Dendritic cell treated with granulocyte-macrophage colony-stimulating factor and Interleukin-4, amounts not matched to agents 40 ng/mL and 50 ng/mL, for 4 days (primary cell): ENCODE data around the gene FBXO42.
A peak's percentile ranks its signal among the peaks of the same experiment; 100 is the strongest.

ENCODE experiments used
- H3K27ac Mint-ChIP-seq: one replicate; pipeline ENCODE4 v1.8.0; 2022; ENCODE audit warnings: mild to moderate bottlenecking, mixed read lengths
- H3K27me3 Mint-ChIP-seq: one replicate; pipeline ENCODE4 v1.8.0; 2022; ENCODE audit warnings: mild to moderate bottlenecking, mixed read lengths
- H3K36me3 Mint-ChIP-seq: one replicate; pipeline ENCODE4 v1.8.0; 2022; ENCODE audit warnings: low read depth, mixed read lengths
- H3K4me1 Mint-ChIP-seq: one replicate; pipeline ENCODE4 v1.8.0; 2022; ENCODE audit warnings: low read depth, mixed read lengths
- H3K4me3 Mint-ChIP-seq: one replicate; pipeline ENCODE4 v1.8.0; 2022; ENCODE audit warnings: mild to moderate bottlenecking, moderate library complexity, mixed read lengths
- H3K9me3 Mint-ChIP-seq: one replicate; pipeline ENCODE4 v1.8.0; 2022; ENCODE audit warnings: mixed read lengths
- intact Hi-C: fragments of 100-400 bp; cut with micrococcal nuclease; formaldehyde crosslinking; loops from one replicate; pipeline ENCODE4 v1.15.0; 2022

Gene FBXO42

GRCh38 chr1:16243936-16244649, 108.2 kb downstream of the FBXO42 start:
- Mint-ChIP-seq H3K27ac (no peak overlapping the region), H3K27me3 (no peaks in the 10 kb centered on the region), H3K4me1 (peaks cover 9% of the 10 kb centered on the region), H3K9me3 (no peaks in the 10 kb centered on the region), H3K36me3 (peaks cover 30% of the 10 kb centered on the region), H3K4me3 (no peak overlapping the region)
- intact Hi-C loops: loop anchor here (2.0 to 5.0 kb wide), 3 partner anchors 37 to 165 kb away; no protein-coding TSS in a partner anchor

DNA sequence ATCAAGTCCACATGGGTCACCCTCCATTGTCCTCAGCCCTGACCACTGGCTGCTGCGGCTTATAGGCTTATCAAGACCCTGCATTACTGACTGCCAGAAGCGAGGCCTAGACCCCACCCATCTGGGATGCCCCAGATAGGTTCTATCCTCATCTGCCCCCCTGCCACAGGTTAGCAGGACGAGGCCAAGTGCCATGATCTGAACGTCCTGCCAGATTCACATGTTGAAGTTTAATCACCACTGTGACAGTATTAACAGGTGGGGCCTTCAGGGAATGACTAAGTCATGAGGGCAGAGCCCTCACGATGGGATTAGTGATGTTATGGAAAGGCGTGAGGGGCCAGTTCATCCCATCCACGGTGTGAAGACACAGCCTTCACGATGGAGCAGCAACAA, 109.1 kb downstream of the FBXO42 start:
- peaks cover 26% of the 10 kb centered on the region for H3K36me3 Mint-ChIP-seq
- no peak overlapping the region for H3K27ac Mint-ChIP-seq
- intact Hi-C loops: loop anchor here (5.0 kb wide), 1 partner anchor 56 kb away; no protein-coding TSS in a partner anchor

GRCh38 chr1:16242556-16243214, 109.6 kb downstream of the FBXO42 start:
- peaks cover 10% of the 10 kb centered on the region for H3K4me1 Mint-ChIP-seq
- H3K27ac Mint-ChIP-seq: no peak overlapping the region
- no peak overlapping the region for H3K4me3 Mint-ChIP-seq
- H3K36me3 Mint-ChIP-seq: peaks cover 21% of the 10 kb centered on the region
- H3K9me3 Mint-ChIP-seq: no peaks in the 10 kb centered on the region
- intact Hi-C loops: loop anchor here (5.0 kb wide), 1 partner anchor 55 kb away; no protein-coding TSS in a partner anchor
- H3K27me3 Mint-ChIP-seq: no peaks in the 10 kb centered on the region

More for the DNA sequence above, 109.1 kb downstream of the FBXO42 start:
- Mint-ChIP-seq H3K9me3 (no peaks in the 10 kb centered on the region), H3K4me3 (no peak overlapping the region), H3K4me1 (peaks cover 9% of the 10 kb centered on the region), H3K27me3 (no peaks in the 10 kb centered on the region)

DNA sequence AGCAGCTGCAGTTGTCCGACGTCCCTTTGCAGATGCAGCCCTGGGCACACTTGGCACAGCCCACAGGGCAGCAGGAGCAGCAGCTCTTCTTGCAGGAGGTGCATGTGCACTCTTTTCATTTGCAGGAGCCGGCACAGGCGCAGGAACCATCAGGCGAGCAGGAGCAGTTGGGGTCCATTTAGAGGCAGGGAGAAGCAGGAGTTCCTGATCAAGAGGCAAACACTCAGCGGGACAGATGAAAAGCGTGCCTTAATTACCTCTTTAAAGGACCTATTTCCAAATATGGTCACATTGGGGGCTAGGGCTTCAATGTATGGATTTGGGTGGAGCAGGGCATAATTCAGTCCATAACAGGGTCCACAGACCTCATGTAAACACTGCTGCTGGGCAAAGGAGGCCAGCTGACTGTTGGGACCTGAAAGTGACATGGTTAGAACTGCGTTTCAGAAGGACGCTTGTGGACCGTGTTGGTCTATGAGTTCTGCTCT, 111.0 kb downstream of the FBXO42 start:
- Mint-ChIP-seq H3K27me3 (no peaks in the 10 kb centered on the region), H3K4me1 (peaks cover 25% of the 10 kb centered on the region), H3K27ac (no peak overlapping the region), H3K36me3 (peaks cover 13% of the 10 kb centered on the region), H3K4me3 (no peak overlapping the region), H3K9me3 (no peaks in the 10 kb centered on the region)
- intact Hi-C loops: loop anchor here (5.0 kb wide), 1 partner anchor 54 kb away; no protein-coding TSS in a partner anchor

- Mint-ChIP-seq H3K4me3 (no peak overlapping the region), H3K4me1 (peaks cover 30% of the 10 kb centered on the region), H3K9me3 (no peaks in the 10 kb centered on the region), H3K27ac (no peak overlapping the region), H3K27me3 (no peaks in the 10 kb centered on the region), H3K36me3 (peaks cover 6% of the 10 kb centered on the region)
- intact Hi-C loops: loop anchor here (5.0 kb wide), 1 partner anchor 53 kb away; no protein-coding TSS in a partner anchor
Observed at GRCh38 chr1:16239972-16240491, 112.2 kb downstream of the FBXO42 start.

DNA sequence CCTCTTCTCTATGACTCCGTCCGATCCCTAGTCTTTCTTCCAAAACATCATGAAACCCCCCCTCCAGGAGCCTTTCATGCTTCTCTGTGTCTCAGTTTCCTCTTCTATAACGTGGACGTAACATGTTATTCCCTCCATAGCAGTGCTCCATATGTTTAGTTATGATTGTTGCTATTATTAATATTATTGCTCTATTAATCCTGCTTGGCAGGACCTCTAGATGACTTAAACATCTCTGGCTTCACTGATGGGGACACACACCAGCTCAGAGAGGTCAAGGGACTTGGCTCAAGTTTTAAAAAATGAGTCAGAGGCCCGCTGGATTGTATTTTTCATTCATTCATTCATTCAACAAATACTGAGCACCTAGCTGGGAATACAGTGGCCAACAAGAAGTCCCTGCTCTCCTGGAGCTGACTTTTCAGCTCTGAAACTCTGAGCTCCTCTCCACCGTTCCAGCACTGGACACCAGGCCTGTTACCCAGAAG, 114.9 kb downstream of the FBXO42 start:
- no peaks in the 10 kb centered on the region for H3K27me3 Mint-ChIP-seq
- peaks cover 7% of the 10 kb centered on the region for H3K36me3 Mint-ChIP-seq
- H3K27ac Mint-ChIP-seq: peak overlapping the region; percentile 88

GRCh38 chr1:16236511-16237342, 115.6 kb downstream of the FBXO42 start, which contains the start of gene CPLANE2:
CPLANE2 (minus strand) TSS chr1:16237183; CDS start chr1:16236742, 441 bp downstream.
- H3K9me3 Mint-ChIP-seq: no peaks in the 10 kb centered on the region
- H3K36me3 Mint-ChIP-seq: peaks cover 14% of the 10 kb centered on the region
- no peaks in the 10 kb centered on the region for H3K27me3 Mint-ChIP-seq
- H3K27ac Mint-ChIP-seq: peak within 1 kb of the TSS; percentile 88
- peaks cover 20% of the 10 kb centered on the region for H3K4me1 Mint-ChIP-seq
- intact Hi-C loops: loop anchor here (1.0 kb wide), 1 partner anchor 19 kb away; no protein-coding TSS in a partner anchor
- peak within 1 kb of the TSS; percentile 79 for H3K4me3 Mint-ChIP-seq

More for the DNA sequence above, 114.9 kb downstream of the FBXO42 start:
- peaks cover 20% of the 10 kb centered on the region for H3K4me1 Mint-ChIP-seq
- no peaks in the 10 kb centered on the region for H3K9me3 Mint-ChIP-seq
- peak overlapping the region; percentile 79 for H3K4me3 Mint-ChIP-seq
- intact Hi-C loops: loop anchor here (1.0 kb wide), 1 partner anchor 20 kb away; no protein-coding TSS in a partner anchor

DNA sequence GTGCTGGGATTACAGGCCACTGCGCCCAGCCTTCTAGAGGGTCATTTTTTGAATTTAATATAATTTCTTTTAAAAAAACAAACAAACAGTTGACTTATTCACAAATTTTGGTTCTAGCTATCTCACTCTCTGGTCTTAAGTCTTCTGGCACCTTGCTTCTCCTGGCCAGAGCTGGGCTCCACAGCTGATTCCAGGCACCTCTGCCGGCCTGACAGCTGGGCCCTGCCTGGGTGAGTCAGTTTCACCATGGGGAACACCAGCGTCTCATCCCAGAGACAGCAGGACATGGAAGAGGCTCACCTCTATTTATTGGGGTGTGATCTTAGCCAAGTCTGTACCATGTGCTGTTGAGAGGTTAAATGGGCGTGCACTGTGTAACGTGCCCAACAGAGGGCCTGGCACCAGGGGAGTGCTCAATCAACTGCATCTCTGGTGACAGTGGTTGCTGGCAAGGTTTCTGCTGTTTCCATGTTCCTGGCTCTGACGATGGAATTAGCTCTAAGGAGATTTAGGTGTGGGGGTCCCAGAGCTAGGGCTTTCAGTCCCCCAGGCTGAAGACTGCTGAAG, 116.3 kb downstream of the FBXO42 start:
- intact Hi-C loops: no loop called here
- Mint-ChIP-seq H3K27ac (peak overlapping the region; percentile 88), H3K4me1 (peaks cover 20% of the 10 kb centered on the region), H3K9me3 (no peaks in the 10 kb centered on the region), H3K4me3 (peak overlapping the region; percentile 79), H3K36me3 (peaks cover 19% of the 10 kb centered on the region), H3K27me3 (no peaks in the 10 kb centered on the region)

- peaks cover 20% of the 10 kb centered on the region for H3K4me1 Mint-ChIP-seq
- no peak overlapping the region for H3K27ac Mint-ChIP-seq
- peaks cover 2% of the 10 kb centered on the region for H3K27me3 Mint-ChIP-seq
- no peak overlapping the region for H3K4me3 Mint-ChIP-seq
- H3K9me3 Mint-ChIP-seq: no peaks in the 10 kb centered on the region
- intact Hi-C loops: no loop called here
- H3K36me3 Mint-ChIP-seq: peaks cover 19% of the 10 kb centered on the region
Observed at GRCh38 chr1:16235347-16235746, 116.9 kb downstream of the FBXO42 start.

DNA sequence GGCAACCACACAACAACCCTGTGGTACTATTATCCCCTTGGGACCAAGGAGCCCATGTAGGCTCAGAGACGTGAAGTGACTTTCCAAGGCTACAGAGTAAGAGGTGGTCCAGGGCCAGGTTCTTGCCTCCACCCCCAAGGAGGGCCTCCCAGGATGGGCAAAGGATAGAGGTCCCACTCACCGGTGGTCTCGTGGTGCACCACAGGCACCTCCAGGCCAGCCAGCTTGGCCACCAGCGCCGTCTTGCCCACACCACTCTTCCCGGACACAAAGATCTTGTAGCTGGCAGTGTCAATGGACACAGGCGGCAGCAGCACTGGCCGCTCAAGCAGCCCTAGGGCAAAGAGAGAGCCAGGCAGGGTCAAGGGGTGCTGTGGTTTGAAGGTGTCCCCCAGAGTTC, 118.8 kb downstream of the FBXO42 start:
- no peaks in the 10 kb centered on the region for H3K9me3 Mint-ChIP-seq
- intact Hi-C loops: no loop called here
- H3K27me3 Mint-ChIP-seq: peaks cover 19% of the 10 kb centered on the region
- H3K4me1 Mint-ChIP-seq: peaks cover 23% of the 10 kb centered on the region
- H3K4me3 Mint-ChIP-seq: no peak overlapping the region
- peaks cover 19% of the 10 kb centered on the region for H3K36me3 Mint-ChIP-seq
- no peak overlapping the region for H3K27ac Mint-ChIP-seq

DNA sequence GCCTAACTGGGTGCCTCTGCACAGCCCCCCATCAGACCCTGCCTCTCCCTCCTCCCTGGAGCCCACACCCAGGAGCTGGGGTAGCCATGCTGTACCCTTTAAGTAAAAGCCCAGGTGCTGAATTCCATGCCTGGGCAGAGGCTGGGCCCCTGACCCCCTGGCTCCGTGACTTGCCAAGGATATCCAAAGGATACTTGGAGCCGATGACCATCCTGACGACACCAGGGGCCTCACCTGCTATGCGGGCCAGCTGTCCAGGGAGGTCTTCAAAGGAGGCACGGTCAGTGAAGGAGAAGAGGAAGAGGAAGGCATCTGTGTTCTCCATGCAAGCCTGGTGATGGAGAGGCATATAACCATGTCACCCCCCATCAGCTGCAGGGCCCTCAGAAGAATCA, 120.0 kb downstream of the FBXO42 start:
- H3K4me3 Mint-ChIP-seq: no peak overlapping the region
- peaks cover 19% of the 10 kb centered on the region for H3K36me3 Mint-ChIP-seq
- no peaks in the 10 kb centered on the region for H3K9me3 Mint-ChIP-seq
- H3K4me1 Mint-ChIP-seq: peaks cover 30% of the 10 kb centered on the region
- intact Hi-C loops: no loop called here
- H3K27me3 Mint-ChIP-seq: peaks cover 30% of the 10 kb centered on the region
- H3K27ac Mint-ChIP-seq: no peak overlapping the region

DNA sequence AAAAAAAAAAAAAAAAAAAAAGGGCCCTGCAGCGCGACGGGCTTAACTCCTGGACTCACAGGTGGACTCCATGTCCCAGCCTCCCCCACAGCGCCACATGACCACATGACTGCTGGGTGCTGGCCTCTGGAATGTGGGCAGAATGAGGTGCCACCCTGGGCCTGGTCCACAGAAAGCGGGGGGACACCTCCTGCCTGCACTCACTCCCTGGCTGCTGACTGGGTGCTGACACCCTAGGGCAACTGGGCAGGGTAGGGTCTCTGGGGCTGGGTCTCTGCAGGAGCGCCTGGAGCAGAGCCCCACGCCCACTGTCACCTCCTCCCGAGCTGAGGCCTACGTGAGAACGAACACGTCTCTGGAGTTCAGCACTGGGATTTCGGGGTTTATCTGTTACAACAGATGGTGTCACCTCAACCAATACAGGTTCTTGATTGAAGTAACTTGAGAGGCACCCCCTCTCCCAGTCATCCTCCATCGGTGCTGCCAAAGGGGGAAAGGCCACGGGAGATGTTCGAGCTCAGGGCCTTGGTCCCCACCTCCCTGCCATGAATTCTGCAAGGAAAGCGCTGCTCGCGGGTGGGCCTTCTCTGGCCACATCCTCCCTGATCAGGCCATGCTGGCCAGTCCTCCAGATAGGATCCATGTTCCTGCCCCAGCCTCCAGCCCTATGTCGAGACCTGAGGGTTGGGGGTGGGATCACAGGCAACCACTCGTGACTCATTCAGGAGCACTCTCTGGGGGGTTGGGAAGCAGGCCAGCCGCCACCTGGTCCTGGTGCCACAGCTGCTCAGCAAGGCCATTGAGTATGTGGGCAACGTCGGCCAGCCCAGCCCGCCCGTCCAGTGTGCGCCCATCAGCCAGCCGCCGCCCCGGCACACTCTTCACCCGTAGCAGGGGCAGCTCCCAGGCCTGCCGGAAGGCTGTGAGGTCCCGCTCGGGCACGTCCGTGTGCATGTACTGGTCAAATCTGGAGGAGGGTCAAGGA, 120.7 kb downstream of the FBXO42 start:
- intact Hi-C loops: no loop called here

More for the DNA sequence above, 120.7 kb downstream of the FBXO42 start:
- no peak overlapping the region for H3K4me3 Mint-ChIP-seq
- no peaks in the 10 kb centered on the region for H3K9me3 Mint-ChIP-seq
- H3K27ac Mint-ChIP-seq: no peak overlapping the region
- peaks cover 23% of the 10 kb centered on the region for H3K4me1 Mint-ChIP-seq
- peaks cover 14% of the 10 kb centered on the region for H3K36me3 Mint-ChIP-seq
- peaks cover 37% of the 10 kb centered on the region for H3K27me3 Mint-ChIP-seq
